Esophagus muscularis mucosa (tissue), 4 donors: ENCODE measurements around the gene RAVER2. TPM values are rescaled to one million over a fixed set of nuclear protein-coding genes. Genes with fewer than 3 reads are reported as not detected.

Source experiments
- DNase-seq: peaks from one replicate; pipeline ENCODE4 v3.0.0-alpha.2; 2017; ENCODE audit errors: extremely low spot score
- H3K27ac ChIP-seq, 4 donors: fragments of 200-600 bp; sonication (generic); replicated peaks in 1 of 4; 1 replicate in 3 of 4; 2 replicates in 1 of 4; pipeline ENCODE4 v1.5.1; 2016 to 2019; ENCODE audit warnings: mild to moderate bottlenecking in 1 of 4
- H3K27me3 ChIP-seq, 4 donors: fragments of 200-600 bp; sonication (generic); one replicate each; pipeline versions ENCODE4 v1.5.1 to v1.6.0; 2016 to 2019
- H3K36me3 ChIP-seq, 4 donors: fragments of 200-600 bp; sonication (generic); one replicate each; pipeline ENCODE4 v1.5.1; 2016 to 2019
- H3K4me1 ChIP-seq, 4 donors: fragments of 200-600 bp; sonication (generic); one replicate each; pipeline ENCODE4 v1.5.1; 2016 to 2019
- H3K4me3 ChIP-seq, 4 donors: fragments of 200-600 bp; sonication (generic); 1 replicate in 2 of 4; 2 replicates in 2 of 4; pipeline ENCODE4 v1.5.1; 2016 to 2019; ENCODE audit warnings: mild to moderate bottlenecking in 4 of 4, moderate library complexity in 1 of 4
- H3K9me3 ChIP-seq, 4 donors: fragments of 200-600 bp; sonication (generic); 1 replicate in 3 of 4; 2 replicates in 1 of 4; pipeline ENCODE4 v1.5.1; 2016 to 2019
- EP300 ChIP-seq: sonication (generic); formaldehyde crosslinking; IDR thresholded peaks from one replicate; pipeline ENCODE4 v1.6.1; 2017; ENCODE audit warnings: antibody characterized with exemption
- POLR2A ChIP-seq: fragments of 450-650 bp; IDR thresholded peaks from one replicate; pipeline ENCODE4 v1.6.1; 2017; ENCODE audit warnings: antibody characterized with exemption, moderate library complexity, mild to moderate bottlenecking, low read depth
- POLR2AphosphoS5 ChIP-seq, 2 donors: sonication (generic); formaldehyde crosslinking; IDR thresholded peaks; one replicate each; pipeline ENCODE4 v1.6.1; 2017; ENCODE audit warnings: antibody characterized with exemption in 2 of 2
- WGBS: methylation state at CpG from one replicate; pipeline ENCODE4 v1.1.5; 2018; 5-methylcytosine and 5-hydroxymethylcytosine counted together
- intact Hi-C: fragments of 100-400 bp; cut with DNase I; formaldehyde crosslinking; loops from one replicate; pipeline ENCODE4 v1.15.1; 2023
- total RNA-seq, 4 donors: library from RNA; depleted of rRNA; stranded (reverse); fragments of >200 nt; gene quantifications; one replicate each; pipeline versions ENCODE4 v1.1.0 to v1.2.1, GENCODE V29; 2016
- TF ChIP-seq, protein P1 (sequence below), 3 experiments: fragments of 200-600 bp in 2 of 3; fragments of 450-650 bp in 1 of 3; sonication (generic) in 2 of 3; IDR thresholded peaks; one replicate each; pipeline ENCODE4 v1.5.1; 2017 to 2019; ENCODE audit warnings: antibody characterized with exemption in 3 of 3, mild to moderate bottlenecking in 2 of 3, moderate library complexity in 1 of 3

Gene RAVER2
- total RNA-seq, 4 donors from 2014 or later: 17.9 to 30.2 (median 22.4) TPM

DNA sequence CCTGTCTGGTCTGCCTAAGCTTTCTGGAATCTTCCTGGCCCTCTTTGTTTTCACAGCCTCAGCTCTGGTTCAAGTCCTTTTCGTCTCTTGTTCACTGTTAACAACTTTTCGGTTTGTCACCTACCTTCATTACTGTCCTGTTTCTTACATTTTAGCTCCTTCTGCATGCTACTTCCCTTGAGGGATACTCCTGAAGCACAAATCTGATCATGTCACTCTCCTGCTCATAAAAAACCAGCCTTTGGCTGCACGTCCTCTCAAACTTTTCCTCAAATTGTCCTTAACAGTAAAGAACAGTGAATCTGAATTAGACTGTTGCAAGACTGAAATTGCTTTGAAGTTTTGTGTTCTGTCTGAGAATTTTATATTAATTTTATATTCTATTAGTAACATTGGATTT, 3.3 kb downstream of the RAVER2 start:
- no peak overlapping the region for H3K4me3 ChIP-seq
- peak overlapping the region in 2 of 4 donors; percentile 11 to 28 for H3K27ac ChIP-seq
- peaks cover 29 to 51% (median 50%) of the 10 kb centered on the region in 4 donors for H3K4me1 ChIP-seq

DNA sequence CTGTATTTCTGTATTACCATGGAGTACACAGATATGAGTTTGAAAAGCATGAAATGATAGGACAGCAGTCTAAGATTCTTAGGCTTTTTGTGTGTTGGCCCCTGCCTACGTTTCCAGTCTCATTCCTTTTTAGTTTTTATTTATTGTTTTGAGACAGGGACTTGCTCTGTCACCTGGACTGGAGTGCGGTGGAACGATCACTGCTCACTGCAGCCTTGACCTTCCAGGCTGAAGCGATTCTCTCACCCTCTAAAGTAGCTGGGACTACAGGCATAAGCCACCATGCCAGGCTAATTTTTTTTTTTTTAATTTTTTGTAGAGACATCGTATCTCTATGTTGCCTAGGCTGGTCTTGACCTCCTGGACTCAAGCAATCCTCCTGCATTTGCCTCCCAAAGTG, 3.8 kb downstream of the RAVER2 start:
- intact Hi-C loops: loop anchor here (10.0 kb wide), 1 partner anchor 216 kb away; the partner anchor contains the start of gene JAK1
- TF ChIP-seq POLR2AphosphoS5 (IDR thresholded peaks at IDR 0.05) (no peak), EP300 (no peak), POLR2A (no peak)
- TF ChIP-seq, protein P1, sequence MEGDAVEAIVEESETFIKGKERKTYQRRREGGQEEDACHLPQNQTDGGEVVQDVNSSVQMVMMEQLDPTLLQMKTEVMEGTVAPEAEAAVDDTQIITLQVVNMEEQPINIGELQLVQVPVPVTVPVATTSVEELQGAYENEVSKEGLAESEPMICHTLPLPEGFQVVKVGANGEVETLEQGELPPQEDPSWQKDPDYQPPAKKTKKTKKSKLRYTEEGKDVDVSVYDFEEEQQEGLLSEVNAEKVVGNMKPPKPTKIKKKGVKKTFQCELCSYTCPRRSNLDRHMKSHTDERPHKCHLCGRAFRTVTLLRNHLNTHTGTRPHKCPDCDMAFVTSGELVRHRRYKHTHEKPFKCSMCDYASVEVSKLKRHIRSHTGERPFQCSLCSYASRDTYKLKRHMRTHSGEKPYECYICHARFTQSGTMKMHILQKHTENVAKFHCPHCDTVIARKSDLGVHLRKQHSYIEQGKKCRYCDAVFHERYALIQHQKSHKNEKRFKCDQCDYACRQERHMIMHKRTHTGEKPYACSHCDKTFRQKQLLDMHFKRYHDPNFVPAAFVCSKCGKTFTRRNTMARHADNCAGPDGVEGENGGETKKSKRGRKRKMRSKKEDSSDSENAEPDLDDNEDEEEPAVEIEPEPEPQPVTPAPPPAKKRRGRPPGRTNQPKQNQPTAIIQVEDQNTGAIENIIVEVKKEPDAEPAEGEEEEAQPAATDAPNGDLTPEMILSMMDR (IDR thresholded peaks at IDR 0.05): no peak
- no peak for DNase-seq

More for the DNA sequence above, 3.3 kb downstream of the RAVER2 start:
- intact Hi-C loops: loop anchor here (10.0 kb wide), 1 partner anchor 217 kb away; the partner anchor contains the start of gene JAK1
- WGBS: 43% methylated on average over 3 of the region's 3 CpGs
- Histone ChIP-seq H3K27me3 (no peaks in the 10 kb centered on the region), H3K9me3 (no peaks in the 10 kb centered on the region), H3K36me3 (no peaks in the 10 kb centered on the region)
- no peak for DNase-seq
- TF ChIP-seq POLR2AphosphoS5 (IDR thresholded peaks at IDR 0.05) (no peak), POLR2A (no peak), EP300 (no peak)
- TF ChIP-seq, protein P1 (IDR thresholded peaks at IDR 0.05): no peak

DNA sequence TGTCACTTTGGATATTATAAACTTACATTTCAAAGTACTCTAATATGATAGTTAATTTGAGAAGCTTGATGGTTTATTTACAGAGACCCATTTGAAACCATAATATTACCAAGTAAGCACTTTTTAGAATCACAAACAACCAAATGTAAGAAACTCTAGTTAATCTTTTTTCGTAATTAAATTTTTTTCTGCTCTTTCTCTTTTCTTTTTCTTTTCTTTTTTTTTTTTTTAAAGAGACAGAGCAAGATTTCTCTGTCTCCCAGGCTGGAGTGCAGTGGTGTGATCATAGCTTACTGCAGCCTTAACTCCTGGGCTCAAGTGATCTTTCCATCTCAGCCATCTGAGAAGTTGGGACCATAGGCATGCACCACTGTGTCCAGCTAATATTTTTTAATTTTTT, 5.2 kb downstream of the RAVER2 start:
- Histone ChIP-seq H3K4me1 (peaks cover 38 to 60% (median 52%) of the 10 kb centered on the region in 4 donors), H3K27me3 (no peaks in the 10 kb centered on the region), H3K9me3 (no peaks in the 10 kb centered on the region), H3K27ac (no peak overlapping the region), H3K4me3 (no peak overlapping the region), H3K36me3 (no peaks in the 10 kb centered on the region)
- 50% methylated on average over 1 of the region's 1 CpG for WGBS
- intact Hi-C loops: no loop called here
- no peak for DNase-seq
- TF ChIP-seq EP300 (no peak), POLR2AphosphoS5 (IDR thresholded peaks at IDR 0.05) (no peak), POLR2A (no peak)
- TF ChIP-seq, protein P1 (IDR thresholded peaks at IDR 0.05): no peak

More for the DNA sequence above, 3.8 kb downstream of the RAVER2 start:
- WGBS: 63% methylated on average over 5 of the region's 5 CpGs
- Histone ChIP-seq H3K27me3 (no peaks in the 10 kb centered on the region), H3K9me3 (no peaks in the 10 kb centered on the region), H3K4me3 (no peak overlapping the region), H3K4me1 (peaks cover 29 to 51% (median 50%) of the 10 kb centered on the region in 4 donors), H3K36me3 (no peaks in the 10 kb centered on the region), H3K27ac (peak overlapping the region in 1 of 4 donors; percentile 4)

DNA sequence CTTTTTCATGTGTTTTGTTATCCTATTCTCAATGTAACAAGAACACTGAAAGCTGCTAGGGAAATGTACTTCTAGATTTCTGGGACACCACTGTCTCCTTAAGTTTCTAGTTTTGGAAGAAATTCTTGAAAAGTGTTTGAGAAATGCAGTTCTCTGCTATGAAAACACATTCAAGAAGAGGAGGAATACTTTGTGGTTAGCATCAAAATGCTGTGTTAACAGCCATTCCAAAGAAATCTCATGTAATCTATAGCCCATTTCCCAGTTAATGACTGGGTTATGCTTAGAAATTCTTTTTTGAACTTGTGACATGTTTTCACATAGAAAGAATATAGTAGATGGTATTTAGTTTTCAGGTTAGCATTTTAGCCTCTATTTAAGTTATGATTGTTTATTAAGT, 6.0 kb downstream of the RAVER2 start:
- TF ChIP-seq EP300 (no peak), POLR2A (no peak), POLR2AphosphoS5 (IDR thresholded peaks at IDR 0.05) (no peak)
- TF ChIP-seq, protein P1 (IDR thresholded peaks at IDR 0.05): no peak
- no peak overlapping the region for H3K4me3 ChIP-seq
- H3K4me1 ChIP-seq: peaks cover 46 to 59% (median 53%) of the 10 kb centered on the region in 4 donors
- no peaks in the 10 kb centered on the region for H3K9me3 ChIP-seq
- intact Hi-C loops: no loop called here
- DNase-seq: no peak
- H3K36me3 ChIP-seq: no peaks in the 10 kb centered on the region
- no peaks in the 10 kb centered on the region for H3K27me3 ChIP-seq
- no peak overlapping the region for H3K27ac ChIP-seq

DNA sequence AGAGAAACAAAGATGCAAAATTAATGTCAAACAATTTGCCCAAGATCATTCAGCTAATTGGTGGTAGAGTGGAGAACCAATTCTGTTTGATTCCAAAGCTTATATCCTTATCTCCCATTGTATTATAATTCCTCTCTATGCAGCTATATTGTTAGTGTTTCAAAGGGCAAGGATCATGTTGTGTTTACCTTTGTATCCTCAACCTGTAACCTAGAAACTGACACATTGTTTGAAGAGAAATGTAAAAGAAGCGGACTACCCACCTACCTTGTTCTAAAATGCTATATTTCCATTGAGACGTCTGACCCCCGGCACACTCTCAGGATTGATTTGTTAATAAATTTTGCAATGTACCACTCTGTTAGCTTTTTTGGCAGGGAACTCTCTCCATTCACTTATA, 9.3 kb downstream of the RAVER2 start:
- Histone ChIP-seq H3K27ac (no peak overlapping the region), H3K4me1 (peaks cover 16 to 30% (median 28%) of the 10 kb centered on the region in 4 donors)
- intact Hi-C loops: no loop called here

More for the DNA sequence above, 9.3 kb downstream of the RAVER2 start:
- no peak overlapping the region for H3K4me3 ChIP-seq
- TF ChIP-seq POLR2A: no peak
- no peak for TF ChIP-seq EP300
- TF ChIP-seq, protein P1 (IDR thresholded peaks at IDR 0.05): no peak
- TF ChIP-seq POLR2AphosphoS5 (IDR thresholded peaks at IDR 0.05): no peak
- H3K27me3 ChIP-seq: no peaks in the 10 kb centered on the region
- DNase-seq: no peak
- H3K36me3 ChIP-seq: no peaks in the 10 kb centered on the region
- 67% methylated on average over 3 of the region's 3 CpGs for WGBS
- no peaks in the 10 kb centered on the region for H3K9me3 ChIP-seq
